GM13976 (cell line): ENCODE data around the gene STRA6.

Experiments used
- DNase-seq: peaks from one replicate; pipeline ENCODE4 v3.0.0; 2012; ENCODE audit warnings: low spot score
- CTCF ChIP-seq: IDR thresholded peaks from 2 replicates; pipeline ENCODE4 v1.5.1; 2012; ENCODE audit warnings: borderline replicate concordance, mild to moderate bottlenecking; ENCODE audit not compliant: insufficient read depth; ENCODE audit errors: extremely low read depth, missing control alignments, control extremely low read depth
- in situ Hi-C: fragments of 300-500 bp; cut with MboI; formaldehyde crosslinking; loops from one replicate; pipeline ENCODE4 v1.12.0; 2022; ENCODE audit warnings: low sequenced_read_pairs, mixed read lengths, inconsistent platforms; ENCODE audit not compliant: unreplicated experiment

Gene STRA6

GRCh38 chr15:74141591-74141990 is 61.0 kb downstream of the STRA6 start:
- no peak for DNase-seq
- in situ Hi-C loops, result no loop called here
- no peak for TF ChIP-seq CTCF

- DNase-seq, result no peak
- TF ChIP-seq CTCF, result no peak
- in situ Hi-C loops, result no loop called here
Measured at GRCh38 chr15:74138642-74139041, 63.9 kb downstream of the STRA6 start.

- no peak for DNase-seq
- TF ChIP-seq CTCF, result no peak
- in situ Hi-C loops, result no loop called here
Measured at GRCh38 chr15:74137537-74137894, 65.1 kb downstream of the STRA6 start.

- DNase-seq, result no peak
- in situ Hi-C loops, result no loop called here
- TF ChIP-seq CTCF, result no peak
Measured at GRCh38 chr15:74136814-74137536, 65.6 kb downstream of the STRA6 start.

- no peak for TF ChIP-seq CTCF
- DNase-seq, result no peak
- in situ Hi-C loops, result no loop called here
Measured at GRCh38 chr15:74136540-74136813, 66.1 kb downstream of the STRA6 start.

- in situ Hi-C loops, result no loop called here
- no peak for DNase-seq
- TF ChIP-seq CTCF, result no peak
Measured at GRCh38 chr15:74135041-74135565, 67.5 kb downstream of the STRA6 start.
